Liver (tissue), 9 donors: ENCODE results near the gene BEST1. TPM values are rescaled to one million over a fixed set of nuclear protein-coding genes. Genes with fewer than 3 reads are reported as not detected.

Source experiments
- DNase-seq: peaks from one replicate; pipeline ENCODE4 v3.0.0-alpha.2; 2017; ENCODE audit warnings: low spot score
- H3K27ac ChIP-seq, 2 donors: one replicate each; pipeline ENCODE4 v1.7.0; 2013; ENCODE audit warnings: inconsistent platforms in 2 of 2, low read length in 2 of 2, control low read depth in 1 of 2, low read depth in 1 of 2, mild to moderate bottlenecking in 1 of 2
- H3K27me3 ChIP-seq, 4 donors: one replicate each; pipeline versions ENCODE4 v1.6.1 to v1.7.0; 2013; ENCODE audit warnings: low read length in 3 of 4, inconsistent platforms in 1 of 4, mild to moderate bottlenecking in 1 of 4, moderate library complexity in 1 of 4; ENCODE audit not compliant: control insufficient read depth in 4 of 4, insufficient read depth in 4 of 4
- H3K36me3 ChIP-seq, 4 donors: one replicate each; pipeline versions ENCODE4 v1.6.1 to v1.7.0; 2013; ENCODE audit warnings: low read length in 3 of 4, mild to moderate bottlenecking in 3 of 4, low read depth in 1 of 4, moderate library complexity in 1 of 4; ENCODE audit not compliant: control insufficient read depth in 4 of 4, insufficient read depth in 3 of 4
- H3K4me1 ChIP-seq, 4 donors: one replicate each; pipeline versions ENCODE4 v1.6.1 to v1.7.0; 2013; ENCODE audit warnings: low read length in 3 of 4, mild to moderate bottlenecking in 3 of 4, moderate library complexity in 1 of 4; ENCODE audit not compliant: control insufficient read depth in 4 of 4, insufficient read depth in 4 of 4
- H3K4me3 ChIP-seq, 3 donors: one replicate each; pipeline versions ENCODE4 v1.6.1 to v1.7.0; 2013; ENCODE audit warnings: low read length in 3 of 3, control low read depth in 1 of 3, low read depth in 1 of 3, mild to moderate bottlenecking in 1 of 3
- H3K9ac ChIP-seq, 2 donors: one replicate each; pipeline ENCODE4 v1.7.0; 2013; ENCODE audit warnings: low read length in 2 of 2, mild to moderate bottlenecking in 2 of 2, moderate library complexity in 2 of 2, control low read depth in 1 of 2, low read depth in 1 of 2
- H3K9me3 ChIP-seq, 4 donors: one replicate each; pipeline versions ENCODE4 v1.6.1 to v1.7.0; 2013; ENCODE audit warnings: low read length in 3 of 4; ENCODE audit not compliant: control insufficient read depth in 4 of 4
- CTCF ChIP-seq: fragments of 150-350 bp; IDR thresholded peaks from 2 replicates; pipeline ENCODE4 v1.5.1; 2017; ENCODE audit warnings: improper control_type of control experiment, low read depth, low read length; ENCODE audit not compliant: missing input control
- FOXA2 ChIP-seq: IDR thresholded peaks from 2 replicates; pipeline ENCODE4 v1.6.1; 2016; ENCODE audit warnings: antibody characterized with exemption
- GABPA ChIP-seq, 2 donors: IDR thresholded peaks in 1 of 2; conservative IDR thresholded peaks in 1 of 2; 2 replicates each; pipeline ENCODE4 v1.6.1; 2016; ENCODE audit warnings: antibody characterized with exemption in 2 of 2, mild to moderate bottlenecking in 1 of 2, moderate library complexity in 1 of 2
- HNF4A ChIP-seq, 2 donors: conservative IDR thresholded peaks; 2 replicates each; pipeline ENCODE4 v1.6.1; 2016; ENCODE audit warnings: antibody characterized with exemption in 2 of 2, mild to moderate bottlenecking in 2 of 2
- HNF4G ChIP-seq: IDR thresholded peaks from 2 replicates; pipeline ENCODE4 v1.6.1; 2016; ENCODE audit warnings: antibody characterized with exemption
- JUND ChIP-seq, 2 donors: IDR thresholded peaks; 2 replicates each; pipeline ENCODE4 v1.6.1; 2016; ENCODE audit warnings: antibody characterized with exemption in 2 of 2
- NR2F2 ChIP-seq: IDR thresholded peaks from 2 replicates; pipeline ENCODE4 v1.6.1; 2016; ENCODE audit warnings: antibody characterized with exemption
- RAD21 ChIP-seq, 2 donors: IDR thresholded peaks; 2 replicates each; pipeline ENCODE4 v1.6.1; 2016; ENCODE audit warnings: antibody characterized with exemption in 2 of 2, mild to moderate bottlenecking in 2 of 2
- SP1 ChIP-seq: IDR thresholded peaks from 2 replicates; pipeline ENCODE4 v1.6.1; 2018; ENCODE audit warnings: antibody characterized with exemption, mild to moderate bottlenecking
- TAF1 ChIP-seq: conservative IDR thresholded peaks from 2 replicates; pipeline ENCODE4 v1.6.1; 2016; ENCODE audit warnings: antibody characterized with exemption, mild to moderate bottlenecking
- YY1 ChIP-seq: IDR thresholded peaks from 2 replicates; pipeline ENCODE4 v1.6.1; 2016; ENCODE audit warnings: antibody characterized with exemption, mild to moderate bottlenecking
- ZBTB33 ChIP-seq: IDR thresholded peaks from 2 replicates; pipeline ENCODE4 v1.6.1; 2016; ENCODE audit warnings: antibody characterized with exemption
- WGBS: extraction: QIAGEN DNeasy Blood & Tissue Kit; methylation state at CpG from one replicate; pipeline ENCODE4 v1.1.7; 2013; 5-methylcytosine and 5-hydroxymethylcytosine counted together
- polyA plus RNA-seq, 2 donors: library from polyadenylated mRNA; stranded (reverse) in 1 of 2; unstranded in 1 of 2; fragments of 200-250 nt in 1 of 2; fragments of >200 nt in 1 of 2; fragmentation: Nextera tagmentation in 1 of 2; extraction: Ambion mirVana in 1 of 2; gene quantifications; one replicate each; pipeline versions ENCODE4 v1.2.1 to v1.2.3, GENCODE V29; 2013 to 2015
- total RNA-seq, 2 donors: library from RNA; depleted of rRNA; stranded (reverse); fragments of >200 nt; gene quantifications; one replicate each; pipeline ENCODE4 v1.2.3, GENCODE V29; 2014
- TF ChIP-seq, protein P1 (sequence below): IDR thresholded peaks from 2 replicates; pipeline ENCODE4 v1.6.1; 2016; ENCODE audit warnings: antibody characterized with exemption
- TF ChIP-seq, protein P2 (sequence below): IDR thresholded peaks from 2 replicates; pipeline ENCODE4 v1.6.1; 2016; ENCODE audit warnings: antibody characterized with exemption
- donor health status: healthy.
- donor health status: healthy.
- donor health status: healthy.
- donor health status: healthy.
- donor health status: healthy.

BEST1 gene
- total and polyA plus RNA-seq, 4 donors: 0.22 to 1.6 (median 1.1) TPM

DNA sequence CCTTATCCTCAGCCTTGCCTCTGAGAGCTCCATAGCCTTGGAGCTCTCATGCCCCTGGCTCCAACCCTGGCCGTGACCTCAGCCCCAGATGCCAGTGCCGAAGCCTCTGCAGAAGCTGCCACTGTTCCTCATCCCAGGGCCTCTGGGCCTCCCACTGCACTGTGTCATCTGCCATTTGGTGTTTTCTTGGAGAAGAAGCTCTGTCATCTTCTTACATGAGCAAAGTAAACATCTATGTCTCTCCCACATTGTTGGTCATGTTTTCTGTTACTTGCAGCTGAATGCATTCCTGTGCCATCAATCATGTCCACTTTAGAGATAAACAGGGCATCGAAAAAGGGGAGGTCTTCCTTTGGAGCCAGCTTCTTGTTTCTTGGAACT is 62.3 kb downstream of the BEST1 start:
- WGBS: 93% methylated on average over 3 of the region's 3 CpGs
- no peak overlapping the region for H3K4me3 ChIP-seq
- no peak overlapping the region for H3K9ac ChIP-seq
- no peaks in the 10 kb centered on the region for H3K36me3 ChIP-seq
- no peak overlapping the region for H3K27ac ChIP-seq
- H3K27me3 ChIP-seq: no peaks in the 10 kb centered on the region
- H3K9me3 ChIP-seq: no peaks in the 10 kb centered on the region
- DNase-seq: no peak
- TF ChIP-seq HNF4A (conservative IDR thresholded peaks at IDR 0.05) (no peak), CTCF (no peak), ZBTB33 (no peak), NR2F2 (no peak), YY1 (no peak), FOXA2 (no peak)
- TF ChIP-seq, protein P1, sequence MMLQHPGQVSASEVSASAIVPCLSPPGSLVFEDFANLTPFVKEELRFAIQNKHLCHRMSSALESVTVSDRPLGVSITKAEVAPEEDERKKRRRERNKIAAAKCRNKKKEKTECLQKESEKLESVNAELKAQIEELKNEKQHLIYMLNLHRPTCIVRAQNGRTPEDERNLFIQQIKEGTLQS: no peak
- peaks cover 0 to 3% (median under 1%) of the 10 kb centered on the region in 4 donors for H3K4me1 ChIP-seq

GRCh38 chr11:62012832-62013461 is 62.8 kb downstream of the BEST1 start:
- H3K4me1 ChIP-seq: peaks cover 0 to 3% (median under 1%) of the 10 kb centered on the region in 4 donors
- TF ChIP-seq GABPA (IDR thresholded peaks at IDR 0.05 in 1 of 2, conservative IDR thresholded peaks at IDR 0.05 in 1 of 2) (no peak), NR2F2 (no peak), YY1 (no peak), RAD21 (IDR thresholded peaks at IDR 0.05) (no peak), ZBTB33 (no peak), JUND (IDR thresholded peaks at IDR 0.05) (no peak), FOXA2 (no peak), TAF1 (no peak), SP1 (no peak), HNF4G (no peak), CTCF (no peak)
- TF ChIP-seq, protein P2, sequence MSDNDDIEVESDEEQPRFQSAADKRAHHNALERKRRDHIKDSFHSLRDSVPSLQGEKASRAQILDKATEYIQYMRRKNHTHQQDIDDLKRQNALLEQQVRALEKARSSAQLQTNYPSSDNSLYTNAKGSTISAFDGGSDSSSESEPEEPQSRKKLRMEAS: no peak
- no peaks in the 10 kb centered on the region for H3K36me3 ChIP-seq
- H3K9me3 ChIP-seq: no peaks in the 10 kb centered on the region
- no peak overlapping the region for H3K4me3 ChIP-seq
- no peaks in the 10 kb centered on the region for H3K27me3 ChIP-seq
- no peak overlapping the region for H3K9ac ChIP-seq
- H3K27ac ChIP-seq: no peak overlapping the region
- WGBS: 85% methylated on average over 5 of the region's 5 CpGs
- DNase-seq: no peak
